ENCODE results near the gene SHC2. TPM values are rescaled to one million over a fixed set of nuclear protein-coding genes. Genes with fewer than 3 reads are reported as not detected.

The SHC2 gene
- total and polyA plus RNA-seq, 11 donors: 6.7 to 35.8 (median 14.6) TPM

DNA sequence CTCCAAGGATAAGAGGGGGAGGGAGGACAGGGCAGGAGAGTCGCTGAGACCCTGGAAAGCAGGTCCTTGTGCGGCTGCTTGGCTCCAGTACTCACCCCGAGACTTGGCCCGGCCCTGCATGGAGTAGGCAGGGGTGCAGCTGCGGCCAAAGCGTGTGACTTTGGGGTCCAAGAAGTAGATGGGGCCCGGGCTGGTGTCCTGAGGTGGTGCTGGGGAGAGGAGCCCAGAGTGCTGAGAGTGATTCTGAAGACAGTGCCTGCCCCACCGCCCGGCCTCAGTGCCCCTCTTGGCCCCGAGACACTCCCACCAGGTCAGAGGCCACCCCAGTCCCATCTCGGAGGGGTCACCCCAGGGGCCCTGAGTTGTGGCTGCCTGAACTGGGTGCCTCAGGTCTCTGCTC, 6.7 kb upstream of the SHC2 start:
- intact Hi-C loops (cut with DNase I): no loop called here
- DNase-seq (no peak), ATAC-seq (no peak)
- no peak for TF ChIP-seq POLR2A (IDR thresholded peaks at IDR 0.05)
- TF ChIP-seq, protein P1, sequence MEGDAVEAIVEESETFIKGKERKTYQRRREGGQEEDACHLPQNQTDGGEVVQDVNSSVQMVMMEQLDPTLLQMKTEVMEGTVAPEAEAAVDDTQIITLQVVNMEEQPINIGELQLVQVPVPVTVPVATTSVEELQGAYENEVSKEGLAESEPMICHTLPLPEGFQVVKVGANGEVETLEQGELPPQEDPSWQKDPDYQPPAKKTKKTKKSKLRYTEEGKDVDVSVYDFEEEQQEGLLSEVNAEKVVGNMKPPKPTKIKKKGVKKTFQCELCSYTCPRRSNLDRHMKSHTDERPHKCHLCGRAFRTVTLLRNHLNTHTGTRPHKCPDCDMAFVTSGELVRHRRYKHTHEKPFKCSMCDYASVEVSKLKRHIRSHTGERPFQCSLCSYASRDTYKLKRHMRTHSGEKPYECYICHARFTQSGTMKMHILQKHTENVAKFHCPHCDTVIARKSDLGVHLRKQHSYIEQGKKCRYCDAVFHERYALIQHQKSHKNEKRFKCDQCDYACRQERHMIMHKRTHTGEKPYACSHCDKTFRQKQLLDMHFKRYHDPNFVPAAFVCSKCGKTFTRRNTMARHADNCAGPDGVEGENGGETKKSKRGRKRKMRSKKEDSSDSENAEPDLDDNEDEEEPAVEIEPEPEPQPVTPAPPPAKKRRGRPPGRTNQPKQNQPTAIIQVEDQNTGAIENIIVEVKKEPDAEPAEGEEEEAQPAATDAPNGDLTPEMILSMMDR (IDR thresholded peaks at IDR 0.05): no peak
- Histone ChIP-seq H3K27me3 (peaks cover 0 to 2% (median 0%) of the 10 kb centered on the region in 9 donors), H3K36me3 (no peaks in the 10 kb centered on the region), H3K4me3 (no peak overlapping the region), H3K4me1 (no peaks in the 10 kb centered on the region), H3K27ac (no peak overlapping the region), H3K9me3 (no peaks in the 10 kb centered on the region)
- 76 to 83% (median 78%) methylated on average over 6 to 11 of the region's 11 CpGs for WGBS, 4 donors

DNA sequence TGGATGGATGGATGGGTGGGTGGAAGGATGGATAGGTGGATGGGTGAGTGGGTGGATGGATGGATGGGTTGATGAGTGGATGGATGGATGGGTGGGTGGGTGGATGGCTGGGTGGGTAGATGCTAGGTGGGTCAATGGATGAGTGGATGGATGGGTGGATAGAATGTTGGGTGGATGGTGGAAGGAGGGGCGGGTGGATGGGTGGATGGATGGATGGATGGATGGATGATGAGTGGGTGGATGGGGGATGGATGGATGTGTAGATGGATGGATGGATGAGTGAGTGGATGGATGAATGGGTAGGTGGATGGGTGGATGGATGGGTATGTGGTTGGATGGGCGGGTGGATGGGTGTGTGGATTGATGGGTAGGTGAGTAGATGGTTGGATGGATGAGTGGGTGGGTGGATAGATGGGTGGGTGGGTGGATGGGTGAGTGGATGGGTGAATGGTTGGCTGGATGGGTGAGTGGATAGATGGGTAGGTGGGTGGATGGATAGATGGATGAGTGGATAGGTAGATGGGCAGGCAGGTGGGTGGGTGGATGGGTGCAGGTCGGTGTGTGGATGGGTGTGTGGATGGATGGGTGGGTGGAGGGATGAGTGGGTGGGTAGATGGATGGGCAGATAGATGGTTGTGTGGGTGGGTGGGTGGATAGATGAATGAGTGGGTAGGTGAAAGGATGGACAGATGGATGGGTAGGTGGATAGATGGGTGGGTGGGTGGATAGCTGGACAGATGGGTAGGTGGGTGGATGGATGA, 4.4 kb upstream of the SHC2 start:
- ATAC-seq (no peak), DNase-seq (no peak)
- peaks cover 0 to 21% (median 0%) of the 10 kb centered on the region in 9 donors for H3K27me3 ChIP-seq
- no peak for TF ChIP-seq POLR2A (IDR thresholded peaks at IDR 0.05)
- 91 to 97% (median 95%) methylated on average over 3 of the region's 3 CpGs for WGBS, 4 donors
- no peak overlapping the region for H3K4me3 ChIP-seq
- H3K9me3 ChIP-seq: no peaks in the 10 kb centered on the region
- peaks cover 0 to 13% (median 10%) of the 10 kb centered on the region in 12 donors for H3K4me1 ChIP-seq
- H3K27ac ChIP-seq: no peak overlapping the region
- H3K36me3 ChIP-seq: no peaks in the 10 kb centered on the region
- intact Hi-C loops (cut with DNase I): no loop called here

DNA sequence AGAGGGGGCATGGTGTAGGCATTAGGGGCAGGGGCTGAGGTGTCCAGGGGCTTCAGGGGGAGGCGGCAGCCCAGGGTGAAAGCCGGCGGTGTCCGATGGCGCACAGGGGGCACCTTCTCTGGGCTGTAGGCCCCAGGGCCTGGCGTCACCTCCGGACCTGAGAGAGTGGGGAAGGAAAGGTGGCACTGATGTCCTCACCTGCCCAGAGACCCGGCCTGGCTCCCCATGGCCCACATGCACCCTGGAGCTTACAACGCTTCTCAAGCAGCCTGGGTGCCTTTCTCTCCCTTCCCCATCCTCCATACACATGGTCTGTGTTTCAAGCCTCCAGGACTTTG, 3.3 kb upstream of the SHC2 start:
- WGBS, 4 donors: 89 to 96% (median 95%) methylated on average over 3 to 9 of the region's 9 CpGs
- no peak for ATAC-seq
- peaks cover 0 to 28% (median 0%) of the 10 kb centered on the region in 9 donors for H3K27me3 ChIP-seq
- H3K4me1 ChIP-seq: peaks cover 0 to 22% (median 10%) of the 10 kb centered on the region in 12 donors
- TF ChIP-seq, protein P1 (IDR thresholded peaks at IDR 0.05): no peak
- TF ChIP-seq POLR2A (IDR thresholded peaks at IDR 0.05): no peak
- no peaks in the 10 kb centered on the region for H3K36me3 ChIP-seq
- H3K9me3 ChIP-seq: no peaks in the 10 kb centered on the region
- no peak for DNase-seq
- H3K27ac ChIP-seq: no peak overlapping the region
- no peak overlapping the region for H3K4me3 ChIP-seq
- intact Hi-C loops (cut with DNase I): no loop called here

DNA sequence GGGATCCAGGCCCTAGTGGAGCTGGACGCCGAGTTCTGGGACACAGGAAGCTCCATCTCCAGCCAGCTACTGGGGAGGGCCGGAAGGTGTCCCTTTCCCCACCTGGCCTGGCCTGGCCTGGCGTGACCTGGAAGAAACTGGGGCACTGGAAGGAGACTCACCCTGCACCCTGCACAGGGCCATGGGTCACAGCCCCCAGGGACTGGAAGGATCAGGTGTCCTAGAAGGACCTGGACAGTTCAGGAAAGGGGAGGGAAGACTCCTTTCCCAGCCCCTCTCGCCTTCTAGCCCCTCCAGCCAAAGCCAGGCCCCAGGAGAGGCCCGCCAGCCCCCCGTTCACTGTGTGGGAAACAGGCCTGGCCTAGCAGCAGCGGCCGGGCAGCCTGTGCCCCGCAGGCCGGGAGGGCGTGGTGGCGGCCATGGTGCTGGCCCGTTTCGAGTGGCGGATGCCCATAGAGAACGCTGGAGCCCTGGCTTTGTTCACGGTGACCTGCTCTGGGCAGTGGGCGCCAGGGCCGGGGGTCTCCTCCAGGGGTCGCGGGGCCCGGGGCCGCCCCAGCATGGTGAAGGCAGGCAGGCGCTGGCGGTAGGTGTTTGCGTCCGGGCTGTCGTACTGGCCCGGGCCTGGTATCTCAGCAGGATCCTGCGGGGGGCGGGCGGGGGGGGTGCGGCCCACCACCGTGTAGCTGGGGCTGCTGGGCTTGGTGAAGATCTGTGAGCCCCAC, 2.8 kb upstream of the SHC2 start:
- Histone ChIP-seq H3K4me1 (peaks cover 0 to 25% (median 10%) of the 10 kb centered on the region in 12 donors), H3K9me3 (no peaks in the 10 kb centered on the region), H3K36me3 (no peaks in the 10 kb centered on the region), H3K27ac (no peak overlapping the region), H3K4me3 (no peak overlapping the region), H3K27me3 (peaks cover 0 to 28% (median 0%) of the 10 kb centered on the region in 9 donors)
- ATAC-seq (peak in 1 of 4 donors; percentile 2), DNase-seq (no peak)
- WGBS, 4 donors: 80 to 83% (median 81%) methylated on average over 21 to 35 of the region's 35 CpGs
- TF ChIP-seq, protein P1 (IDR thresholded peaks at IDR 0.05): no peak
- intact Hi-C loops (cut with DNase I): no loop called here
